Measurements from ENCODE around the gene NR6A1.

DNA sequence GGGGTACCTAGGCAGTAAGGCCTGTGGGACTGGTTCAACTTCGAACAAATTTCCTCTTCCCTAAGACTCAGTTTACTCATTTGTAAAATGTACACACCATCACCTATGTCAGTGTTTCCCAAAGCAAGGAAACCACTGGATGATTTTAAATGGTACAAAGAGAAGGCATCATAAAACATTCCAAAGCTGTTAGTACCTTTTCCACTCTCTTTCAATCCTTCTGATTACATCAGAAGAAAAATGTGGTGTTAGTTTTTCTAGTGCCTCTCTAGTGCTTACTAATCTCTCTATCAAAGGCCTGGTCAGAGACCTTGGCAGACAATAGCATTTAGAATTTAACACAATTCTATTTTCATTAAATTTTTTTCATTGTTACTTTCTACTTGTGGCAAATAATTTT, 18.1 kb downstream of the NR6A1 start:
- TF ChIP-seq JUN (CRISPR knock-in tag; IDR thresholded peaks at IDR 0.05) = no peak
- TF ChIP-seq, protein P1, sequence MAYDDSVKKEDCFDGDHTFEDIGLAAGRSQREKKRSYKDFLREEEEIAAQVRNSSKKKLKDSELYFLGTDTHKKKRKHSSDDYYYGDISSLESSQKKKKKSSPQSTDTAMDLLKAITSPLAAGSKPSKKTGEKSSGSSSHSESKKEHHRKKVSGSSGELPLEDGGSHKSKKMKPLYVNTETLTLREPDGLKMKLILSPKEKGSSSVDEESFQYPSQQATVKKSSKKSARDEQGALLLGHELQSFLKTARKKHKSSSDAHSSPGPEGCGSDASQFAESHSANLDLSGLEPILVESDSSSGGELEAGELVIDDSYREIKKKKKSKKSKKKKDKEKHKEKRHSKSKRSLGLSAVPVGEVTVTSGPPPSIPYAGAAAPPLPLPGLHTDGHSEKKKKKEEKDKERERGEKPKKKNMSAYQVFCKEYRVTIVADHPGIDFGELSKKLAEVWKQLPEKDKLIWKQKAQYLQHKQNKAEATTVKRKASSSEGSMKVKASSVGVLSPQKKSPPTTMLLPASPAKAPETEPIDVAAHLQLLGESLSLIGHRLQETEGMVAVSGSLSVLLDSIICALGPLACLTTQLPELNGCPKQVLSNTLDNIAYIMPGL (CRISPR knock-in tag; IDR thresholded peaks at IDR 0.05) = no peak

Data from WTC11 (cell line).